Suppressor macrophage treated with lipopolysaccharide for 4 hours (primary cell): ENCODE results near the gene ST6GALNAC4.
A peak's percentile ranks its signal among the peaks of the same experiment; 100 is the strongest.

Experiments used
- DNase-seq: peaks from one replicate; pipeline ENCODE4 v3.0.0-alpha.2; 2020

ST6GALNAC4 gene

DNA sequence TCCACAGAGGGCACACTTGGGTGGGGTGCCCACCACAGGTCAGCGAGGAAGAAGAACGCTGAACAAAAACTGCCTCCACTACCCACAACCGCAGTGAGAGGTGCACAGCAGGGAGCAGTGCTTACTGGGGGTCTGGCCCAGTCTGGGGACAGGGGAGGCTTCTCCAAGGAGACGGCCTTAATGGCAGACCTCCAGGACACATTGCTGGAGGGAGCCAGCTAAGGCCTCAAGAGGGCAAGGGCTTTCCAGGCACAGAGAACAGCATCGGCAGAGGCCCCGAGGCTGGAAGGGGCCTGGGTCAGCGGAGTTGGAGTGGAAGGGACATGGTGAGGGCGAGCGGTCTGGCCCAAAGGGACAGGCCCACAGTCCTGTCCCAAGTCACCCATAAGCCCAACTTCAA lies 29.1 kb upstream of the ST6GALNAC4 start:
- DNase-seq = no peak

DNA sequence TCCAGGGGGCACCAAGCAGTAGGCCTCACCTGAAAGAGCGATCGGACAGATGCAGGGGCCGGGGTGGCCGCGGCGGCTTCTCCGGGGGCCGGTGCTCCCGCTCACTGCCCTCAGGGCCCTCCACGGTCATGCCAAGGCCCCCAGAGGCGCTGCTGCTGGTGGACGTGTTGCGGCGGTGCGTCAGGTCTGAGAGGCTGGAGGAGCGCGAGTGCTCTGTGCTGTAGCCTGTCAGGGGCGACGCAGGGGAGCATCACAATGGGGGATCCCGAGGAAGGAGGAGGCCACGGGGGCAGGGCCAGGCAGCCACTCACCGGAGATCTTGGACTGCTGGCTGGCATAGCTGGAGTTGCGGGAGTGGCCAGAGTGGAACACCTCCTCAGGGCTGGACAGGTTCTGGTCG lies 28.5 kb upstream of the ST6GALNAC4 start:
- no peak for DNase-seq

DNA sequence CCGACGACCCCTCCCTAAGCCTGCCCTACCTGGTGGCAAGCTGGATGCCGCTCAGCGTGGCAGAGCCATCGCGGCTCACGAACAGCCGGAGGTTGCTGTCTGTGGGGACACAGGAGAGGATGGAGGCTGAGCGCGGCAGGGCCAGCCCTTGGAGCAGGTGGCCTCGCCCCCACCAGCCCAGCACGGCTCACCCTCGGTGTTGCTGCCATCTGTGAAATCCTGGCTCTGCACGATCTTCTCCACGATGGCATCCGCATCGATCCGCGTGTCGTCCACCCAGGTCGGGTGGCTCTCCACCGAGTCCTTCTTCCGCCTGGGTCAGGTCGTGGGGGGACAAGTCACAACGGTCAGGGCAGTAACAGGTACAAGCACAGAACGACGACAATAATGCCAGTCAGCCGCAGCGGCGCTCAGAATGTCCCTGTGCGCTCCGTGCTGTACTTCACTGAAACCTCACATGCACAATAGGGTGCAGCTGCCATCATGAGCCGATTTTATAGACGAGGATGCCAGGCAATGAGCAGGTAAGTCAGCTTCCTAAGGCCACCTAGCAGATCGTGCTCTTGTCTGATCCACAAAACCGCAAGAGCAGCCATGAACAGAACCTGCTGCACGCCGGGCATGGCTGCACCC lies 27.9 kb upstream of the ST6GALNAC4 start:
- DNase-seq = no peak

DNA sequence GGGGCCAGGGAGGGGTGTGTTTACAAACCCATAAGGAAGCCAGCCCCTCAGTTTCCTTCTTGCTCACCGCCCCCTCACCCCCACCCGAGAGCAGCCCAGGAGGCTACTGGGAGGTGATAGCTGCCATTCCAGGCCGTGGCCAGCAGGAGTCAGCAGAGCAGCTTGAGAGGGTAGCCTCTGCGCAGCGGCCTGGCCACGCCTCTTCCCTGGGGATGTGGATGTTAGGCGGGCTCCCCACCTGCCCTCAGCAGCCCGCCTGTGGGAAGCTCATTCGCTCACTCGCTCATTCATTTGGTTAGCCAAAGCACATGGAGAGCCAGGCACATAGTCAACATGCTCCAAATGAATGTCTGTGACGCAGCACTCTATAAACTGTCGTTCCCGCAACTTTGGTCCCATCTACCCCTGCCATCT lies 26.9 kb upstream of the ST6GALNAC4 start:
- DNase-seq = peak; percentile 94

DNA sequence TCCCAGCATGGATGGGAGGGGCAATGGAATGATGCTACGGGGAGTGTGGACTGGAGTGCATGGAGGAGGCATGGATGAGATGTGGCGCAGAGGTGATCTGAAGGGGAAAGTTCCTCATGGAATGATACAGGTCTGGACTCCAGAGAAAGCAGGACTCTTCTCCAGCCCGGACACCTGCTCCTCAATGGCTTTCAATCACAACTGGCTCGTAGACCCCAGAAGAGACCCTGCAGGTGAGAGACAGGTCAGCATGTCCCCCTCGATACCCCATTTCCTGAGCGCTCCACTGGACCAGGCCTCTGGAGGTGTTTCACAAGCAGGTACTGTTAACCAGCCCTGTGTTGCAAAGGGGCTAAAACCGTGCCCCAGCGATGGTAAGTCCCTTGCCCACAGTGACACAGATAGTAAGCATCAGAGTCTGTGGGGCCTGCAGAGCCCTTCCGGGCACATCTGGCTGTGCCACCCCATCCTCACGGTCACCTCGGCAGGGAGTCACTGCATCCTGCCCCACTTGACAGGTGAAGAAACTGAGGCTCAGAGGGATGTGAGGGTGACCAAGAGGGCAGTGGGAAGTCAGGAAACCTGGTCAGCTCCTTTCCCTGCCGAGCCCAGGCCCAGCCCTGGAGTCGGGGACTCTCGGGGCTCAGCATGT lies 26.3 kb upstream of the ST6GALNAC4 start:
- DNase-seq = no peak

GRCh38 chr9:127942216-127943010 lies 25.6 kb upstream of the ST6GALNAC4 start:
- DNase-seq = peak; percentile 66

GRCh38 chr9:127941961-127942215 lies 25.0 kb upstream of the ST6GALNAC4 start:
- DNase-seq = no peak

DNA sequence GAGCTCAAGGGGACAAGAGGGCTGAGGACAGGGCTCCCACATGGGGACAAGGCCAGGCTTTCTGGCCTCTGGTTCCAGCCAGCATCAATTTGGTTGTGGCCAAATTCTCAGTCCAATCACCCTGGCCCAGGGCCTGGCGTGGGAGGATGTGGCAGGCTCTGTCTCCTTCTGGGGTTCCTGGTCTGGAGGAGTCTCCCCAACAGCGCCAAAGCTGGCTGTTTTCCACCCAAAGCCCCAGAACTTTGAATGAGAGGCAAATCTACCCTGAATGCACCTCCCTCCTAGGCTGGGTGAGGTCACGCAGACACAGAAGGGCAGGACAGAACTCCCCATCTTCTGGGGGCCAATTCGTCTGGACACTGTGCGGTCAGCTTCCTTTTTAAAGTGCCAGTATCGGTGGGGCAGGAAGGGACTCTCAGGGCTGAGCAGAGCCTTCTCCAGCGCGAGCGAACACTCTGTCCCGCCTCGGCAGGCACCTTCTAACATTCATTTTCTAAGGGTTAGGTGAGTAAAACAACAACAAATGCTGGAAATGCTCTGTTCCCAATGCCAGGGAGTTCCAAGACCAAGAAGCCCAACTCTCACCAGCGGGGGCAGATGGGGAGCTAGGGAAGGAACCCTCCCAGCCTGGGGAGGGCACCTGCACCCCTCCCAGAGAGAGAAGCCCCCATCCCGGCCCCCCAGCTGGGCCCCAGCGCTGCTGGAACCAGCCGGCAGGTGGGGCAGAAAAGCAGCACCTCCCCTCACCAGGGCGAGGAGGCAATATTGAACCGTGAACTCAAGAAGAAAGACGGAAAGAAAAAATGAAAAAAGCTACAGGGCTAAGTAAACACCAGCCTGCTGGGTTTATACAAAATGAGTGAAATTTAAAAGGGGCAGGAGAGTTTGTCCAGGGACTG lies 24.5 kb upstream of the ST6GALNAC4 start:
- no peak for DNase-seq

- DNase-seq = no peak
These were observed 23.8 kb upstream of the ST6GALNAC4 start for GRCh38 chr9:127940593-127940992.

- no peak for DNase-seq
These were observed 21.5 kb upstream of the ST6GALNAC4 start for GRCh38 chr9:127938298-127938690.

- DNase-seq = peak; percentile 86
These were observed 20.8 kb upstream of the ST6GALNAC4 start, which contains the start of gene DPM2 for GRCh38 chr9:127937388-127938297. Gene DPM2 (minus strand): TSS chr9:127937854. CDS start chr9:127937820, 34 bp downstream.

GRCh38 chr9:127937056-127937387 lies 20.2 kb upstream of the ST6GALNAC4 start:
- no peak for DNase-seq

DNA sequence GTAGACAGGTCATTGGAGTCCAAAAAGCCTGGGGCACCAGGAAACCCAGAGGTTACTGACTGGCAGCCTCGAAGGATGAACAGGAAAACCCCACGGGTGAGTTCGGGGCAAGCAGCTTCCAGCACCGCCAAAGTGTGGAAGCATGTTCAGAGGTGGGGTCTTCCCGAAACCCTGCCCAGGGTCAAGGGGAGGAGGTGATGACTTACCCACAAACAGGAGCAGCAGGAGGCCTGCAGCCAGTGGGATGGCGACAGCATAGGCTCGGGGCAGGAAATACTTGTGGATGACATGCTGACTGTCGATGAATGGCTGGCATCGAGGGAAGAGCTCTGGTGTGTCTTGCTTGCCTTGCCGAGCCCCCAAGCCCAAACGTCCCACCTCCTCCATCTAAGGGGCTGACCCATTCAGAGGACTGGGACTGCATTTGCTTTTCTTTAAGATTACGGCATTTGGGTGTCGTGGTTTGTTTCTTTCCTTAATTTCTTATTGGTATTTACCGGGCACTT lies 19.6 kb upstream of the ST6GALNAC4 start:
- no peak for DNase-seq

DNA sequence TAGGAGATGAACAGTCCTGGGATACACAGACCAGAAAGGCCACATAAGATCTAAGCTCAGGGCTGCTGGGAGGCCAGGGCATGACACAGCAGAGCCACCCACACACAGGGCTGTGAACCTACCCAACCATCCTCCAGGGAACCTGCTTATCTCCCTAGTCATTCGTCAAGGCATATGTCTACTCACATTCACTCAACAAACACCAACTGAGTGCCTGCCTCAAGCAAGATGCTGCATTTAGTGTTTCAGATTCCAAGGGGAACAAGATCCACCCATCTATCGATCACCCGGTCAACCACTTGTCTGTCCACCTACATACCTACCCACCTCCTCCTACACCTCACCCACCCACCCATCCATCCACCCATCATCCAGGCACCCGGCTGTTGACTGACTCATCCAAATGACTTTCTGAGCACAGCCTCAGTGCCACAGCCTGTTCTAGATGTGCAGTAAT lies 19.0 kb upstream of the ST6GALNAC4 start:
- DNase-seq = no peak

GRCh38 chr9:127934986-127935385 lies 18.1 kb upstream of the ST6GALNAC4 start:
- DNase-seq = no peak

GRCh38 chr9:127934248-127934647 lies 17.4 kb upstream of the ST6GALNAC4 start:
- DNase-seq = no peak

GRCh38 chr9:127931092-127931881 lies 14.4 kb upstream of the ST6GALNAC4 start:
- DNase-seq = peak; percentile 28

- DNase-seq = peak; percentile 77
These were observed 13.6 kb upstream of the ST6GALNAC4 start, which contains the start of gene PIP5KL1 for GRCh38 chr9:127930231-127931091. Gene PIP5KL1 (minus strand): TSS chr9:127930777. CDS start chr9:127930752, 25 bp downstream.

DNA sequence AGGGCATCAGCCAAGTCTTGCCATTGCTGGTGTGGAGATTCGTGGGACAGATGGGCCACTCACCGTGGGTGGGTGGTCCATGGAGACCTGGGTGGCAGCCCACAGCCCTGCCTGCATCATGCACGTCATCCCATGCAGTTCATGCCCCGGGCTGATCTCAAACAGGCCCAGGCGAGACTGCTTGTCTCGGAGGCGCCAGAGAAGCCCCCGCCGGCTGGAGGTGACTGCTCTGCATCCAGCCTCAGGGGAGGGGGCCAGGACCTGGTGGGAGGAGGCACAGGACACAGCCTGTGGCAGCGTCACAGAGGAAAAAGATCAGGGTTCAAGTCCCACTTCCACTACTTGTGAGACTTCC lies 12.8 kb upstream of the ST6GALNAC4 start:
- no peak for DNase-seq
